Measurements from ENCODE around the gene ZBTB17. TPM values are rescaled to one million over a fixed set of nuclear protein-coding genes. Genes with fewer than 3 reads are reported as not detected.

Gene ZBTB17
- polyA plus RNA-seq, 2 donors, result 27.8 to 41.7 TPM

- Histone ChIP-seq H3K27ac (ENCODE audit: low read depth in 2 of 2, low read length in 1 of 2) (peak overlapping the region; percentile 29 to 45), H3K4me3 (ENCODE audit: low read depth in 1 of 2, low read length in 2 of 2) (no peak overlapping the region), H3K9me3 (ENCODE audit: control insufficient read depth in 2 of 2, insufficient read depth in 1 of 2, low read depth in 1 of 2, low read length in 1 of 2) (no peaks in the 10 kb centered on the region), H3K4me1 (ENCODE audit: control insufficient read depth in 2 of 2, insufficient read depth in 2 of 2, low read length in 1 of 2) (peaks cover 0 to 2% of the 10 kb centered on the region in 2 donors), H3K36me3 (ENCODE audit: control insufficient read depth in 2 of 2, insufficient read depth in 2 of 2, low read length in 1 of 2) (peaks cover 32 to 79% of the 10 kb centered on the region in 2 donors), H3K27me3 (ENCODE audit: control insufficient read depth in 1 of 2, insufficient read depth in 2 of 2, low read length in 2 of 2) (no peaks in the 10 kb centered on the region)
- WGBS, 2 donors, result 48 to 55% methylated on average over 17 of the region's 17 CpGs
Measured at GRCh38 chr1:15939181-15940109, 36.5 kb downstream of the ZBTB17 start.

- no peak overlapping the region for H3K4me3 ChIP-seq (ENCODE audit: low read depth in 1 of 2, low read length in 2 of 2)
- H3K4me1 ChIP-seq (ENCODE audit: control insufficient read depth in 2 of 2, insufficient read depth in 2 of 2, low read length in 1 of 2), result peaks cover 0 to 2% of the 10 kb centered on the region in 2 donors
- no peaks in the 10 kb centered on the region for H3K9me3 ChIP-seq (ENCODE audit: control insufficient read depth in 2 of 2, insufficient read depth in 1 of 2, low read depth in 1 of 2, low read length in 1 of 2)
- WGBS, 2 donors, result 90 to 93% methylated on average over 8 of the region's 8 CpGs
- no peaks in the 10 kb centered on the region for H3K27me3 ChIP-seq (ENCODE audit: control insufficient read depth in 1 of 2, insufficient read depth in 2 of 2, low read length in 2 of 2)
- H3K27ac ChIP-seq (ENCODE audit: low read depth in 2 of 2, low read length in 1 of 2), result peak overlapping the region in 1 of 2 donors; percentile 35
- H3K36me3 ChIP-seq (ENCODE audit: control insufficient read depth in 2 of 2, insufficient read depth in 2 of 2, low read length in 1 of 2), result peaks cover 39 to 79% of the 10 kb centered on the region in 2 donors
Measured at GRCh38 chr1:15938628-15939161, 37.2 kb downstream of the ZBTB17 start.

- peaks cover 32 to 79% of the 10 kb centered on the region in 2 donors for H3K36me3 ChIP-seq (ENCODE audit: control insufficient read depth in 2 of 2, insufficient read depth in 2 of 2, low read length in 1 of 2)
- H3K9me3 ChIP-seq (ENCODE audit: control insufficient read depth in 2 of 2, insufficient read depth in 1 of 2, low read depth in 1 of 2, low read length in 1 of 2), result no peaks in the 10 kb centered on the region
- peak overlapping the region in 1 of 2 donors; percentile 34 for H3K27ac ChIP-seq (ENCODE audit: low read depth in 2 of 2, low read length in 1 of 2)
- H3K4me3 ChIP-seq (ENCODE audit: low read depth in 1 of 2, low read length in 2 of 2), result no peak overlapping the region
- peaks cover 0 to 2% of the 10 kb centered on the region in 2 donors for H3K4me1 ChIP-seq (ENCODE audit: control insufficient read depth in 2 of 2, insufficient read depth in 2 of 2, low read length in 1 of 2)
- WGBS, 2 donors, result 69 to 72% methylated on average over 14 of the region's 14 CpGs
- H3K27me3 ChIP-seq (ENCODE audit: control insufficient read depth in 1 of 2, insufficient read depth in 2 of 2, low read length in 2 of 2), result no peaks in the 10 kb centered on the region
Measured at GRCh38 chr1:15937706-15938168, 38.2 kb downstream of the ZBTB17 start.

GRCh38 chr1:15937146-15937545, 38.8 kb downstream of the ZBTB17 start:
- peaks cover 0 to 2% of the 10 kb centered on the region in 2 donors for H3K4me1 ChIP-seq (ENCODE audit: control insufficient read depth in 2 of 2, insufficient read depth in 2 of 2, low read length in 1 of 2)
- peak overlapping the region in 1 of 2 donors; percentile 34 for H3K27ac ChIP-seq (ENCODE audit: low read depth in 2 of 2, low read length in 1 of 2)
- peaks cover 27 to 79% of the 10 kb centered on the region in 2 donors for H3K36me3 ChIP-seq (ENCODE audit: control insufficient read depth in 2 of 2, insufficient read depth in 2 of 2, low read length in 1 of 2)
- no peak overlapping the region for H3K4me3 ChIP-seq (ENCODE audit: low read depth in 1 of 2, low read length in 2 of 2)
- no peaks in the 10 kb centered on the region for H3K9me3 ChIP-seq (ENCODE audit: control insufficient read depth in 2 of 2, insufficient read depth in 1 of 2, low read depth in 1 of 2, low read length in 1 of 2)
- H3K27me3 ChIP-seq (ENCODE audit: control insufficient read depth in 1 of 2, insufficient read depth in 2 of 2, low read length in 2 of 2), result no peaks in the 10 kb centered on the region
- 75 to 82% methylated on average over 7 of the region's 7 CpGs for WGBS, 2 donors

- 97% methylated on average over 10 of the region's 10 CpGs for WGBS, 2 donors
- no peak overlapping the region for H3K4me3 ChIP-seq (ENCODE audit: low read depth in 1 of 2, low read length in 2 of 2)
- H3K36me3 ChIP-seq (ENCODE audit: control insufficient read depth in 2 of 2, insufficient read depth in 2 of 2, low read length in 1 of 2), result peaks cover 32 to 77% of the 10 kb centered on the region in 2 donors
- H3K27me3 ChIP-seq (ENCODE audit: control insufficient read depth in 1 of 2, insufficient read depth in 2 of 2, low read length in 2 of 2), result no peaks in the 10 kb centered on the region
- H3K27ac ChIP-seq (ENCODE audit: low read depth in 2 of 2, low read length in 1 of 2), result no peak overlapping the region
- no peaks in the 10 kb centered on the region for H3K9me3 ChIP-seq (ENCODE audit: control insufficient read depth in 2 of 2, insufficient read depth in 1 of 2, low read depth in 1 of 2, low read length in 1 of 2)
- H3K4me1 ChIP-seq (ENCODE audit: control insufficient read depth in 2 of 2, insufficient read depth in 2 of 2, low read length in 1 of 2), result no peaks in the 10 kb centered on the region
Measured at GRCh38 chr1:15936025-15936424, 39.9 kb downstream of the ZBTB17 start.

GRCh38 chr1:15935056-15935950, 40.6 kb downstream of the ZBTB17 start:
- Histone ChIP-seq H3K4me3 (ENCODE audit: low read depth in 1 of 2, low read length in 2 of 2) (no peak overlapping the region), H3K9me3 (ENCODE audit: control insufficient read depth in 2 of 2, insufficient read depth in 1 of 2, low read depth in 1 of 2, low read length in 1 of 2) (no peaks in the 10 kb centered on the region), H3K4me1 (ENCODE audit: control insufficient read depth in 2 of 2, insufficient read depth in 2 of 2, low read length in 1 of 2) (no peaks in the 10 kb centered on the region), H3K36me3 (ENCODE audit: control insufficient read depth in 2 of 2, insufficient read depth in 2 of 2, low read length in 1 of 2) (peaks cover 35 to 76% of the 10 kb centered on the region in 2 donors), H3K27ac (ENCODE audit: low read depth in 2 of 2, low read length in 1 of 2) (no peak overlapping the region), H3K27me3 (ENCODE audit: control insufficient read depth in 1 of 2, insufficient read depth in 2 of 2, low read length in 2 of 2) (no peaks in the 10 kb centered on the region)
- WGBS, 2 donors, result 94% methylated on average over 29 of the region's 29 CpGs

- WGBS, 2 donors, result 90 to 92% methylated on average over 42 of the region's 42 CpGs
- Histone ChIP-seq H3K27me3 (ENCODE audit: control insufficient read depth in 1 of 2, insufficient read depth in 2 of 2, low read length in 2 of 2) (no peaks in the 10 kb centered on the region), H3K9me3 (ENCODE audit: control insufficient read depth in 2 of 2, insufficient read depth in 1 of 2, low read depth in 1 of 2, low read length in 1 of 2) (no peaks in the 10 kb centered on the region), H3K4me1 (ENCODE audit: control insufficient read depth in 2 of 2, insufficient read depth in 2 of 2, low read length in 1 of 2) (no peaks in the 10 kb centered on the region), H3K4me3 (ENCODE audit: low read depth in 1 of 2, low read length in 2 of 2) (no peak overlapping the region), H3K36me3 (ENCODE audit: control insufficient read depth in 2 of 2, insufficient read depth in 2 of 2, low read length in 1 of 2) (peaks cover 41 to 73% of the 10 kb centered on the region in 2 donors), H3K27ac (ENCODE audit: low read depth in 2 of 2, low read length in 1 of 2) (no peak overlapping the region)
Measured at GRCh38 chr1:15934211-15935055, 41.5 kb downstream of the ZBTB17 start.

- H3K36me3 ChIP-seq (ENCODE audit: control insufficient read depth in 2 of 2, insufficient read depth in 2 of 2, low read length in 1 of 2), result peaks cover 41 to 69% of the 10 kb centered on the region in 2 donors
- WGBS, 2 donors, result 85 to 90% methylated on average over 5 of the region's 5 CpGs
- H3K27ac ChIP-seq (ENCODE audit: low read depth in 2 of 2, low read length in 1 of 2), result no peak overlapping the region
- H3K9me3 ChIP-seq (ENCODE audit: control insufficient read depth in 2 of 2, insufficient read depth in 1 of 2, low read depth in 1 of 2, low read length in 1 of 2), result no peaks in the 10 kb centered on the region
- H3K4me1 ChIP-seq (ENCODE audit: control insufficient read depth in 2 of 2, insufficient read depth in 2 of 2, low read length in 1 of 2), result no peaks in the 10 kb centered on the region
- H3K4me3 ChIP-seq (ENCODE audit: low read depth in 1 of 2, low read length in 2 of 2), result no peak overlapping the region
- no peaks in the 10 kb centered on the region for H3K27me3 ChIP-seq (ENCODE audit: control insufficient read depth in 1 of 2, insufficient read depth in 2 of 2, low read length in 2 of 2)
Measured at GRCh38 chr1:15933684-15934083, 42.2 kb downstream of the ZBTB17 start.

All from esophagus (tissue), 2 donors.